GM12872 (cell line): ENCODE measurements around the gene SYT6.

Experiments used
- TF ChIP-seq, protein P1 (sequence below): IDR thresholded peaks from 3 replicates; pipeline ENCODE4 v1.5.1; 2011; ENCODE audit warnings: low read depth, mild to moderate bottlenecking, low read length, moderate library complexity; ENCODE audit not compliant: insufficient read depth

The SYT6 gene

DNA sequence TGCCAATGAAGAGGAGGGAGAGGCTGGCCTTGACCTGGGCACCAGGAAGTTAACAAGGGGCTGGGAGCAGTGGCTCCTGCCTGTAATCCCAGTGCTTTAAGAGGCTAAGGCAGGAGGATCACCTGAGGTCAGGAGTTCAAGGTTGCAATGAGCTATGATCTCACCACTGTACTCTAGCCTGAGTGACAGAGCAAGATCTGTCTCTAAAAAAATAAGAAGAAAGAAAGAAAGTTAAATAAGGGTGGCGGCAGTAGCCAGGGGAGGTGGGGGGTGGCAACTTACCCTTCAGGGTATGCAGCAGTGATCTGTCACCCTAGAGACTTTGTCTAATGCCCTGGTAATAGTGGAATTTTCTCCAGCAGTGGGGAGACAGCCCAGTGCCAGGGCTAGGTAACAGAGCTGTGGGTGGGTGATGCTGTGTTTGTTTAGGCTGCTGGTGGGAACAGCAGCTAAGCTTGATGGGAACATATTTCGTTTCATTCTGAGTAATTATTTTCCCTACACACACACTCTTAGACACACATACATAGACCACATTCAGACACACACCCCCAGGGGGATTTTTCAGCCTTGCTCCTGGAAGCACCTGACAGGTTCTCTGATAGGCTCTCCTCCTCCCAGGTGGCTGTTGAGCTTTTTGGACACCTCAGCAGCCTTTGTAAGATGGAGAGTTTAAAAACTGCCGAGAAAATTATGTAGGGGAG, 11.3 kb upstream of the SYT6 start:
- TF ChIP-seq, protein P1, sequence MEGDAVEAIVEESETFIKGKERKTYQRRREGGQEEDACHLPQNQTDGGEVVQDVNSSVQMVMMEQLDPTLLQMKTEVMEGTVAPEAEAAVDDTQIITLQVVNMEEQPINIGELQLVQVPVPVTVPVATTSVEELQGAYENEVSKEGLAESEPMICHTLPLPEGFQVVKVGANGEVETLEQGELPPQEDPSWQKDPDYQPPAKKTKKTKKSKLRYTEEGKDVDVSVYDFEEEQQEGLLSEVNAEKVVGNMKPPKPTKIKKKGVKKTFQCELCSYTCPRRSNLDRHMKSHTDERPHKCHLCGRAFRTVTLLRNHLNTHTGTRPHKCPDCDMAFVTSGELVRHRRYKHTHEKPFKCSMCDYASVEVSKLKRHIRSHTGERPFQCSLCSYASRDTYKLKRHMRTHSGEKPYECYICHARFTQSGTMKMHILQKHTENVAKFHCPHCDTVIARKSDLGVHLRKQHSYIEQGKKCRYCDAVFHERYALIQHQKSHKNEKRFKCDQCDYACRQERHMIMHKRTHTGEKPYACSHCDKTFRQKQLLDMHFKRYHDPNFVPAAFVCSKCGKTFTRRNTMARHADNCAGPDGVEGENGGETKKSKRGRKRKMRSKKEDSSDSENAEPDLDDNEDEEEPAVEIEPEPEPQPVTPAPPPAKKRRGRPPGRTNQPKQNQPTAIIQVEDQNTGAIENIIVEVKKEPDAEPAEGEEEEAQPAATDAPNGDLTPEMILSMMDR = no peak

DNA sequence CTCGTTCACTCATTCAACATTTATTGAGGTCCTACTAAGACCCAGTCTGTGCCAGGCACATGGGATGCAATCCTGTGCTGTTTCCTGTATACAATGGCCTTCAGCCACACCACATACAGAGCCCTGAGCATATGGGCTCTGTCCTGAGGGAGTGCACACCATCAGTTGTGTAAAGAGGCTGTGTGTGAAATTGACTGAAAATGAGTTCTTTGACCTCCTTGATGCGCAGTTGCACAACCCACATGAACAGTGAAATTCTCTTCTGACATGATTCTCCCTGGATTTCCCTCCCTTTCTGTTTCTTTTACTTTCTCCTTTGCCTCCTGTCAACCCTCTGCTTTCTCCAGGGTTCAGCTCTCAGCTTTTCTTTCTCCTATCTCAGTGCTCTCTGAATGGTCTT, 6.3 kb upstream of the SYT6 start:
- TF ChIP-seq, protein P1 = no peak

DNA sequence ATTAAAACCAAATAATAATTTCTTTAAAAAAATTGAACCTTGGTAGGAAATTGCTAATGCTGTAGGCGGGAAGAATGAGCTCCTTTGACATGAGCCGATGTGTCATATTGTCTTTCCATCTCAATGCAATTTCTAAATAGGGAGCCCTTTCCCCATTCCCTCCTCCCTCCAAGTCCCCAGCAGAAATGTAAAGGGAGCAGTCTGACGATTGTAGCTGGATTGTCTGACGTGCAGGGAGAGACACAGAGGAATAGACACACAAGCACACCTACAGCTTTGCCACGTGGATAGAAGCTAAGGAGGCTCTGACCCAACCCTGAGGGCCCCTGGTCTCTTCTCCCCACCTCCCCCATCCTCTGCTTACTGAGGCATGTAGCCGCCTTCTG, 3.6 kb upstream of the SYT6 start:
- TF ChIP-seq, protein P1 = no peak

DNA sequence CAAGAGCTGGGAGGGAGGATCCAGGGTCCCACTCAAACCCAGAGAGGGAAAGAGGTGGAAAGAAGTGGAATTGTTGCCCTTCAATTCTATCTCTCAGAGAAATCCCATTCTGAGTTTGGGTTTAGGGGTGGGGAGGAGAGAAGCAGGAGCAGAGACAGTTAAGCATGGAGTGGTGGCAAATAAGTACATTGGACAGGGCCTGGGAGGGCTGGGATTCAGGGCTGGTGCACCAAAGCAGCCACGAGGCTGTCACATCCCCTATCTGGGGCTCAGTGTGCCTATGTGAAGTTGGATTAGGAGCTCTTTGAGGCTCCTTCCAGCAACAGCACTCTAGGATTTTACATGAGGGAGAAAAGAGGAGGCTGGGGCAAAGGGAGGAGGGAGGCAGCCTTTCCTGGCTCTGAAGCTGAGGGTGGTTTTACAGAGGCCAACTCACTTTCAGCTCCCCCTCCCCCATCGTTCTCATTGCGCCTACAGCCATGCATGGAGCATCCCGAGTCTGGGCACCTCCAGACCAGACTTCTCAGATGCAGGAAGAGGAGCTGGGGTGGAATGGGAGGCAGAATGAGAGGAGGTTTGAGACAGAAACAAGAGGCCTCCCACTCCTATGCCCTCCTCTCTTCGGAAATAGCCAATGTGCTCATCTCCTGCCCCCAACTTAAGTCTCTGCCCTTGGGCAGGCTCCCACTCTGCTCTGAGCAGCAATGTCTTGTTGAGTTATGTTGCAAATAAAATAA, 3.0 kb upstream of the SYT6 start:
- TF ChIP-seq, protein P1 = no peak

DNA sequence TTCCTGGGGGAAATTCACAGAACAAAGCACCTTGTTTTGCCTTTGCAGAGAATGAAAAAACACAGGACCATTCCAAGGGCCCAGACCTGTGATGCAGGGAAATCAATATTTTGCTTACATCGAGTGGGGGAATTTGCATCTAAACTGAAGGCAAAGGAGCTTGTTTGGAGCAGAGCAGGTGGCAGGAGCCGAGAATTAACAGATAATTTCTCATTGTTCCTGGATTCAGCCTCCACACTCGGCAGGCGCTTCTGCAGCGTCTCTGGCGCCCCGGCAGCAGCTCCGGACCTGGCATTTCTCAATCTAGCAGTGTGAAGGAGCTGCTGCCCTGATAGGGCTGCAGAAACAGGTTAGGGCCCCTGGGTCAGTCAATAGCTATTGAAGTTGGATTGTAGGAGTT, 2.0 kb upstream of the SYT6 start:
- TF ChIP-seq, protein P1 = no peak

DNA sequence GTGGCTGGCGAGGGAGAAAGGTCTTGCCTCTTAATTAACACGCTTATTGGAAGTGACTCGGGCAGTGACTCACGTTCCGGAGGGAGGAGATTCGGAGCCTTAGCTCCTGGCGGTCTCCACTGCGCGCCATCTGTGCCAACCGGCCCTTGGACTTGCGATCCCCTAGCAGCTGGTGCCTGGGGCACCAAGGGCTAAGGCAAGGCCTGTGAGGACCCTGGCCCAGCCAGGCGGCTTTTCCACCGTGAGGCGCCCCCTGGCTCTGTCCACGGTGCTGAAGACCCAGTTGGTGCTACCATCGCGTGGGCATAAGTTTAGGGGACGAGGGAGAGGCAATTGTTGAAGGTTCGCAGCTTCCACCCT, 1.3 kb upstream of the SYT6 start:
- TF ChIP-seq, protein P1 = no peak

DNA sequence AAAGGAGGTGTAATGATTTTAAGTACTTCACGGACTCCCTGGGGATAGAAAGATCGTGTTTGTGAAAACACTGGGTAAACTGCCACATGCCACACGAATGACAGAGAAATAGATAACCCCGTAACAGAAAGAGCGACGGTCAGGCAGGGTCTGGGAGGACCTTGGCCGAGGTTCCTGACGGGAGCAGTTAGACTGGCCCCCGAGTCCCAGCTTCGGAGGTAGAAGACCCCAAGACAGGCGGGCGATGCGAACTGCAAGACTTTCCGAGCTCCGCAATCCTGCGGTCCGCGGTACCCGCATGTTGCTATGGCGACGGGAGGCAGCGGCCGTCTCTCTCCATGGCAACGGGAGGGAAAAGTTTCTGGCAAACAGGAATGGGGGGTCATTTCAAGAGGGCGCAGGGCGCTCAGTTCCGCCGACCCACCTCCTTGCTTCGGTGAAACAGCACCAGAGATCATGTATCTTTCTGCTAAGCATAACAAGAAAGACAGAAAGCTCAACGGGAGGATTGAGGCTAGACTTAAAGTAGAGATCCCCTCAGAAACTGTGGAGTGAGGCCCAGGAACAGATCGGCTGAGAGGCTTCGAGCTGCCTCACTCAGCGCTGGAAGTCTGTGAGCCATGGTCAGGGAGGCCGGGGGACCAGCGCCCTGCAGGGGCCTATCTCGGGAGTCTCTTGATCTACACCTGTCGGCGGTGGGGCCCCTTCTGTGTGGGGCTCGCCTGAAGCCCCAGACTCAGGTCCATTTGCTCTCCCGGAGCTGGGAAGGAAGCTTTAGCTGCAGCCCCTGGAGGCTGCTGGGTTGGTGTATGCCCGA, 685 bp upstream of the SYT6 start:
- TF ChIP-seq, protein P1 = no peak
